ENCODE results near the gene SPRYD3.

Gene SPRYD3

DNA sequence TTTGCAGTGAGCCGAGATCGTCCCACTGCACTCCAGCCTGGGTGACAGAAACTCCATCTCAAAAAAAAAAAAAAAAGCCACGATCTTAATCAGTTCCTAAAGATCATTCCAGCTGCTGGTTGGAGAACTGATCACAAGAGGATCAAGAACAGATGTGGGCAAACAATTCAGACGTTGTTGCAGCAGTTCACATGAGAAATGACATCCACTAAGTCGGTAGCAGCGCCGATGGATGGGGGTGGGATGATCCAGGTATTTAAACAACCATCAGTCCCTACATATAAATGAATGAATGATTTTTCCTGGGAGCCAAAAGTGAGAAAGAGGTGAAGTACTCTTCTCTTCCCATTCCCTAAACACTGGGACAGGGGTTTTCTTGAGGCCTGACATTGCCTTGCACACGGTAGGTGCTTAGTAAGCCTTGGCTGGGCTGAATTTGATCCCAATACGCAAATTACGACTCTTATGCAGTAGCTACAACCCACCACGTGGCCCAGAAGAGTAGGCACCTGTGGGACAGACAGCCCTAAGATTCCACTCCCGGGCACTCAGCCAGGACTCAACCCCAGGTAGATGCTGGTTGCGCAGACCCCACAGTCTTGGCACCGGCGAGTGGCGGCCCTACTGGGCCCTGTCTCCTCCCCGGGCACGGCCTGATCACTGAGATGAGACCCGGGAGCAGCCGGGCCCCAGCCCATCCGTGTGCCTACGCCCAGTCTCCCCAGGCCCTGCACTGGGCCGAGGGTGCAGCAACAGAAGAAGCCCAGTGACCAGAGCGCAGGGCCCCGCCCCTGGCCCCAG, 565 bp downstream of the SPRYD3 start (continued):
- TF ChIP-seq, protein P1, sequence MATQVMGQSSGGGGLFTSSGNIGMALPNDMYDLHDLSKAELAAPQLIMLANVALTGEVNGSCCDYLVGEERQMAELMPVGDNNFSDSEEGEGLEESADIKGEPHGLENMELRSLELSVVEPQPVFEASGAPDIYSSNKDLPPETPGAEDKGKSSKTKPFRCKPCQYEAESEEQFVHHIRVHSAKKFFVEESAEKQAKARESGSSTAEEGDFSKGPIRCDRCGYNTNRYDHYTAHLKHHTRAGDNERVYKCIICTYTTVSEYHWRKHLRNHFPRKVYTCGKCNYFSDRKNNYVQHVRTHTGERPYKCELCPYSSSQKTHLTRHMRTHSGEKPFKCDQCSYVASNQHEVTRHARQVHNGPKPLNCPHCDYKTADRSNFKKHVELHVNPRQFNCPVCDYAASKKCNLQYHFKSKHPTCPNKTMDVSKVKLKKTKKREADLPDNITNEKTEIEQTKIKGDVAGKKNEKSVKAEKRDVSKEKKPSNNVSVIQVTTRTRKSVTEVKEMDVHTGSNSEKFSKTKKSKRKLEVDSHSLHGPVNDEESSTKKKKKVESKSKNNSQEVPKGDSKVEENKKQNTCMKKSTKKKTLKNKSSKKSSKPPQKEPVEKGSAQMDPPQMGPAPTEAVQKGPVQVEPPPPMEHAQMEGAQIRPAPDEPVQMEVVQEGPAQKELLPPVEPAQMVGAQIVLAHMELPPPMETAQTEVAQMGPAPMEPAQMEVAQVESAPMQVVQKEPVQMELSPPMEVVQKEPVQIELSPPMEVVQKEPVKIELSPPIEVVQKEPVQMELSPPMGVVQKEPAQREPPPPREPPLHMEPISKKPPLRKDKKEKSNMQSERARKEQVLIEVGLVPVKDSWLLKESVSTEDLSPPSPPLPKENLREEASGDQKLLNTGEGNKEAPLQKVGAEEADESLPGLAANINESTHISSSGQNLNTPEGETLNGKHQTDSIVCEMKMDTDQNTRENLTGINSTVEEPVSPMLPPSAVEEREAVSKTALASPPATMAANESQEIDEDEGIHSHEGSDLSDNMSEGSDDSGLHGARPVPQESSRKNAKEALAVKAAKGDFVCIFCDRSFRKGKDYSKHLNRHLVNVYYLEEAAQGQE (tag by site-specific recombination; IDR thresholded peaks at IDR 0.05): no peak
- TF ChIP-seq, protein P2, sequence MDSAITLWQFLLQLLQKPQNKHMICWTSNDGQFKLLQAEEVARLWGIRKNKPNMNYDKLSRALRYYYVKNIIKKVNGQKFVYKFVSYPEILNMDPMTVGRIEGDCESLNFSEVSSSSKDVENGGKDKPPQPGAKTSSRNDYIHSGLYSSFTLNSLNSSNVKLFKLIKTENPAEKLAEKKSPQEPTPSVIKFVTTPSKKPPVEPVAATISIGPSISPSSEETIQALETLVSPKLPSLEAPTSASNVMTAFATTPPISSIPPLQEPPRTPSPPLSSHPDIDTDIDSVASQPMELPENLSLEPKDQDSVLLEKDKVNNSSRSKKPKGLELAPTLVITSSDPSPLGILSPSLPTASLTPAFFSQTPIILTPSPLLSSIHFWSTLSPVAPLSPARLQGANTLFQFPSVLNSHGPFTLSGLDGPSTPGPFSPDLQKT (IDR thresholded peaks at IDR 0.05; ENCODE audit: borderline replicate concordance, low read depth, low read length): no peak
- TF ChIP-seq ZNF391 (tag by site-specific recombination; IDR thresholded peaks at IDR 0.05; ENCODE audit: borderline replicate concordance, low read depth): no peak
- 0 out of 2 replicates have a peak, but pooled peaks have one; percentile 35 for TF ChIP-seq ZNF324 (tag by site-specific recombination; IDR thresholded peaks at IDR 0.05)
- no peak for TF ChIP-seq ZBTB26 (tag by site-specific recombination; optimal IDR thresholded peaks at IDR 0.05)
- TF ChIP-seq SP7 (tag by site-specific recombination; IDR thresholded peaks at IDR 0.05): no peak
- TF ChIP-seq EGR2 (tag by site-specific recombination; IDR thresholded peaks at IDR 0.05; ENCODE audit: low read depth): no peak
- TF ChIP-seq OSR2 (tag by site-specific recombination; IDR thresholded peaks at IDR 0.05): 0 out of 2 replicates have a peak, but pooled peaks have one; percentile 31
- TF ChIP-seq ZNF311 (tag by site-specific recombination; IDR thresholded peaks at IDR 0.05; ENCODE audit: borderline replicate concordance): no peak
- TF ChIP-seq ZNF202 (tag by site-specific recombination; IDR thresholded peaks at IDR 0.05; ENCODE audit: borderline replicate concordance): no peak
- TF ChIP-seq SCRT1 (tag by site-specific recombination; IDR thresholded peaks at IDR 0.05; ENCODE audit: borderline replicate concordance): peak; percentile 79
- no peak for TF ChIP-seq ZNF521 (tag by site-specific recombination; IDR thresholded peaks at IDR 0.05)
- TF ChIP-seq, protein P3, sequence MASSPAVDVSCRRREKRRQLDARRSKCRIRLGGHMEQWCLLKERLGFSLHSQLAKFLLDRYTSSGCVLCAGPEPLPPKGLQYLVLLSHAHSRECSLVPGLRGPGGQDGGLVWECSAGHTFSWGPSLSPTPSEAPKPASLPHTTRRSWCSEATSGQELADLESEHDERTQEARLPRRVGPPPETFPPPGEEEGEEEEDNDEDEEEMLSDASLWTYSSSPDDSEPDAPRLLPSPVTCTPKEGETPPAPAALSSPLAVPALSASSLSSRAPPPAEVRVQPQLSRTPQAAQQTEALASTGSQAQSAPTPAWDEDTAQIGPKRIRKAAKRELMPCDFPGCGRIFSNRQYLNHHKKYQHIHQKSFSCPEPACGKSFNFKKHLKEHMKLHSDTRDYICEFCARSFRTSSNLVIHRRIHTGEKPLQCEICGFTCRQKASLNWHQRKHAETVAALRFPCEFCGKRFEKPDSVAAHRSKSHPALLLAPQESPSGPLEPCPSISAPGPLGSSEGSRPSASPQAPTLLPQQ (tag by site-specific recombination; IDR thresholded peaks at IDR 0.05): peak; percentile 35; the same call in 1 of the 2 replicates
- no peak for TF ChIP-seq ZNF37A (tag by site-specific recombination; IDR thresholded peaks at IDR 0.05)
- no peak for TF ChIP-seq ZNF121 (tag by site-specific recombination; IDR thresholded peaks at IDR 0.05)
- 0 out of 2 replicates have a peak, but pooled peaks have one; percentile 32 for TF ChIP-seq ZFP3 (tag by site-specific recombination; IDR thresholded peaks at IDR 0.05; ENCODE audit: low read depth)
- TF ChIP-seq, protein P4, sequence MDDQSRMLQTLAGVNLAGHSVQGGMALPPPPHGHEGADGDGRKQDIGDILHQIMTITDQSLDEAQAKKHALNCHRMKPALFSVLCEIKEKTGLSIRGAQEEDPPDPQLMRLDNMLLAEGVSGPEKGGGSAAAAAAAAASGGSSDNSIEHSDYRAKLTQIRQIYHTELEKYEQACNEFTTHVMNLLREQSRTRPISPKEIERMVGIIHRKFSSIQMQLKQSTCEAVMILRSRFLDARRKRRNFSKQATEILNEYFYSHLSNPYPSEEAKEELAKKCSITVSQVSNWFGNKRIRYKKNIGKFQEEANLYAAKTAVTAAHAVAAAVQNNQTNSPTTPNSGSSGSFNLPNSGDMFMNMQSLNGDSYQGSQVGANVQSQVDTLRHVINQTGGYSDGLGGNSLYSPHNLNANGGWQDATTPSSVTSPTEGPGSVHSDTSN (CRISPR knock-in tag; IDR thresholded peaks at IDR 0.05): no peak
- no peak for TF ChIP-seq SP2 (tag by site-specific recombination; IDR thresholded peaks at IDR 0.05)
- TF ChIP-seq, protein P5, sequence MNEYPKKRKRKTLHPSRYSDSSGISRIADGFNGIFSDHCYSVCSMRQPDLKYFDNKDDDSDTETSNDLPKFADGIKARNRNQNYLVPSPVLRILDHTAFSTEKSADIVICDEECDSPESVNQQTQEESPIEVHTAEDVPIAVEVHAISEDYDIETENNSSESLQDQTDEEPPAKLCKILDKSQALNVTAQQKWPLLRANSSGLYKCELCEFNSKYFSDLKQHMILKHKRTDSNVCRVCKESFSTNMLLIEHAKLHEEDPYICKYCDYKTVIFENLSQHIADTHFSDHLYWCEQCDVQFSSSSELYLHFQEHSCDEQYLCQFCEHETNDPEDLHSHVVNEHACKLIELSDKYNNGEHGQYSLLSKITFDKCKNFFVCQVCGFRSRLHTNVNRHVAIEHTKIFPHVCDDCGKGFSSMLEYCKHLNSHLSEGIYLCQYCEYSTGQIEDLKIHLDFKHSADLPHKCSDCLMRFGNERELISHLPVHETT (tag by site-specific recombination; IDR thresholded peaks at IDR 0.05): no peak
- no peak for TF ChIP-seq ZNF610 (tag by site-specific recombination; IDR thresholded peaks at IDR 0.05; ENCODE audit: borderline replicate concordance)
- no peak for TF ChIP-seq ZNF785 (tag by site-specific recombination; IDR thresholded peaks at IDR 0.05)
- no peak for TF ChIP-seq ZNF23 (tag by site-specific recombination; IDR thresholded peaks at IDR 0.05; ENCODE audit: borderline replicate concordance)
- TF ChIP-seq, protein P6, sequence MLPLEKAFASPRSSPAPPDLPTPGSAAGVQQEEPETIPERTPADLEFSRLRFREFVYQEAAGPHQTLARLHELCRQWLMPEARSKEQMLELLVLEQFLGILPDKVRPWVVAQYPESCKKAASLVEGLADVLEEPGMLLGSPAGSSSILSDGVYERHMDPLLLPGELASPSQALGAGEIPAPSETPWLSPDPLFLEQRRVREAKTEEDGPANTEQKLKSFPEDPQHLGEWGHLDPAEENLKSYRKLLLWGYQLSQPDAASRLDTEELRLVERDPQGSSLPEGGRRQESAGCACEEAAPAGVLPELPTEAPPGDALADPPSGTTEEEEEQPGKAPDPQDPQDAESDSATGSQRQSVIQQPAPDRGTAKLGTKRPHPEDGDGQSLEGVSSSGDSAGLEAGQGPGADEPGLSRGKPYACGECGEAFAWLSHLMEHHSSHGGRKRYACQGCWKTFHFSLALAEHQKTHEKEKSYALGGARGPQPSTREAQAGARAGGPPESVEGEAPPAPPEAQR (tag by site-specific recombination; IDR thresholded peaks at IDR 0.05): no peak
- TF ChIP-seq ZNF157 (tag by site-specific recombination; IDR thresholded peaks at IDR 0.05): no peak
- TF ChIP-seq ZNF514 (tag by site-specific recombination; IDR thresholded peaks at IDR 0.05): no peak
- no peak for TF ChIP-seq ZNF571 (tag by site-specific recombination; IDR thresholded peaks at IDR 0.05)
- no peak for TF ChIP-seq ZNF791 (tag by site-specific recombination; IDR thresholded peaks at IDR 0.05)
